ENCODE data around the gene CORO2B.

Gene CORO2B

DNA sequence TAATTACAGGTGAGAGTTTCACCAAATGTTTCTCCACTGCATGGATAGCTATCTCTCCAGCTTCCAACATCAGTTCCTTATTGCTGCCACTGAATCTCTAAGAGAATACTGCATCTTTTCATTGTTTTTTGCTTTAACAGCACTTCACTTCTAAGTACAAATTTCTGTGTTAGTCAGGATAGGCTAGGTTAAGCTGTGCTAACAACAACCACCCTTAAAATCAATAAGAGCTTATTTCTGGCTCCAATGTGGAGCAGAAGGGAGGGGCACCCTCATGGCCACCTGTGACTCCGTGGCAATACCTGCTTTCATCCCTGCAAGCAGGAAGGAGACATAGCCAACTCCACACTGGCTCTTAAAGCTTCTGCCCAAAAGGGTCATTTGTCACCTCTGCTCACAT is 36.4 kb upstream of the CORO2B start:
- DNase-seq (ENCODE audit: low read depth, low spot score): no peak
- H3K27ac ChIP-seq: no peak overlapping the region

DNA sequence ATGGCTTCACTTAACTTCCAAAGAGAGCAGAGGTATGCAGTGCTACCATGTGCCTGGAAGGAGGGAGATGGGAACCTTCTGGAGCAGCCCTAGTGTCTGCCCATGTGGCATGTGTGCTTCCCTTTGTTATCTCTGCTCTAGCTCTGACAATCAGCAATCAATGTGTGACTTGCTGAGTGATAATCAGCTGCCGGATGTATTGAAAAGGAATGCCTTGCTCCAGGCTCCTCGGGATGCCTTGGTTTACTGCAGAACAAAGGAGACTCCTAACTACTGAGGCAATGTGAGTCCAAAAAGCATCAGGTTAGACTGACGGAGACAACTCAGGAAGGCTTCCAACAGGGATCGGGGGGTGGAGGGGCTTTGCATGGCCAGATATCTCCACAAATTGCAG is 36.0 kb upstream of the CORO2B start:
- no peaks in the 10 kb centered on the region for H3K36me3 ChIP-seq (ENCODE audit: insufficient read depth, low read length)
- DNase-seq (ENCODE audit: low read depth, low spot score): no peak
- no peak overlapping the region for H3K9ac ChIP-seq (ENCODE audit: insufficient read length)
- H3K4me3 ChIP-seq: no peak overlapping the region
- no peaks in the 10 kb centered on the region for H3K9me3 ChIP-seq (ENCODE audit: low read depth, low read length)
- no peak for TF ChIP-seq EZH2 (IDR thresholded peaks at IDR 0.05)
- no peak for TF ChIP-seq POLR2AphosphoS5 (IDR thresholded peaks at IDR 0.05; ENCODE audit: borderline replicate concordance, low read depth, low read length)
- TF ChIP-seq FOXP2 (optimal IDR thresholded peaks at IDR 0.05; ENCODE audit: control extremely low read depth, extremely low read length, insufficient read depth): no peak
- H3K27ac ChIP-seq: no peak overlapping the region

More for the DNA sequence above, 36.4 kb upstream of the CORO2B start:
- no peak overlapping the region for H3K4me3 ChIP-seq
- H3K9me3 ChIP-seq (ENCODE audit: low read depth, low read length): no peaks in the 10 kb centered on the region
- no peak overlapping the region for H3K9ac ChIP-seq (ENCODE audit: insufficient read length)
- TF ChIP-seq POLR2AphosphoS5 (IDR thresholded peaks at IDR 0.05; ENCODE audit: borderline replicate concordance, low read depth, low read length): no peak
- no peak for TF ChIP-seq FOXP2 (optimal IDR thresholded peaks at IDR 0.05; ENCODE audit: control extremely low read depth, extremely low read length, insufficient read depth)
- TF ChIP-seq EZH2 (IDR thresholded peaks at IDR 0.05): no peak
- no peaks in the 10 kb centered on the region for H3K36me3 ChIP-seq (ENCODE audit: insufficient read depth, low read length)

DNA sequence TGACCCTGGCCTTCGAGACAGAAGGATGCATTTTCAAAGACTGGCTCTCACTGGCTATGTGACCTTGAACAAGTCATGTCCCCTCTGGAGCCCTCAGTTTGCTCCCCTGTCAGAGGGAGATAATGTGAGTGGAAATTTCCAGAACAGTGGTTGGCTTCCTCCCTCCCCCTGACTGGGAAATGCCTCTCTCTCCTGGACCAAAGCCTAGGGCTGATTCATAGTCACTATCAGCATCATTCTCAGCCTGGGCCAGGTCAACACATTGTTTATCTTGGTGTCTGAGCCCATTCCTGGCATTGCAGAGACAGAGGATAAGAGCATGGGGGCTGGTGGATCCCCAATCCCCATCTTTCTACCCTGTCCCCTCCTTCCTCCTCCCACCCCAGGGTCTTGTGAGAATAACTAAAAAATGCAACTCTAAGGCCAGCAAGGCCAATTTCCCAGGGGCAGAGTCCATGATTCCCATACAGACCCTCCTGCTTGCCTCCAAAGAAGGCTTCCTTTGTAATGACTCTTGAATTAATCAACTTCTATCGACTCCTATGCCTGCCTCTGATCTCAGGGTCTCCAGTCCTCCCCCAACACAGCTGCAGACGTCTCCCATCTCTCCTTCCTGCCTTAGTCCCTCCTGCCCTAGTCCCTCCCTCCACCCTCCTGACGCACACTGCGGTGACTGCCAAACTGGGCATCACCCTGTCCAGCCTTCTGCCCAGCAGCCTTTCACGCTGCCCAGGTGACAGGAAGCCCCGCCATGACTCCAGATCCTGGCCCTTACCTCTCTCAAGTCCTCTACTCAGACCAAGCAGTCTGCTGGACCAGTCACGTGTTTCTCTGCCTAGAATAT is 35.4 kb upstream of the CORO2B start:
- no peak for DNase-seq (ENCODE audit: low read depth, low spot score)
- Histone ChIP-seq H3K9ac (ENCODE audit: insufficient read length) (no peak overlapping the region), H3K9me3 (ENCODE audit: low read depth, low read length) (no peaks in the 10 kb centered on the region), H3K36me3 (ENCODE audit: insufficient read depth, low read length) (no peaks in the 10 kb centered on the region), H3K27ac (no peak overlapping the region), H3K4me3 (no peak overlapping the region)
- TF ChIP-seq EZH2 (IDR thresholded peaks at IDR 0.05) (no peak), FOXP2 (optimal IDR thresholded peaks at IDR 0.05; ENCODE audit: control extremely low read depth, extremely low read length, insufficient read depth) (no peak), POLR2AphosphoS5 (IDR thresholded peaks at IDR 0.05; ENCODE audit: borderline replicate concordance, low read depth, low read length) (no peak)

DNA sequence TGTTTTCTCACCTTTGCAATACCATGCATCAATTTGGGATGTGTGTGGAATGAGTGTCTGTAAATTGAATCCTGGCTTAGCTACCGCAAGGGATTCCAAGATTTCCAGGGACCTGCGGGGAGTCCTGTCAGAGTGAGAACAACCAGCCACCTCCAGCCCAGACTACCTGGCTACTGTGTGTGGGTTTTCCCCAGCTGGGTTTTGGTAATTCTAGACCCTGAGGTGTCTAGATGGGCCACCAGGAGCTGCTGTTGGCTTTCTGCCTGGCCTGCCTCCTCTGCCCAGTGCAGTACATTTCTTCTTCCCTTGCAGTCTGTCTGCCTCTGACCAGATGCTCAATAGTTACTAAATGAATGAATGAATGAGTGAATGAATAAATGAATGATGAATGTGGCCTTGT is 32.5 kb upstream of the CORO2B start:
- no peak for DNase-seq (ENCODE audit: low read depth, low spot score)
- Histone ChIP-seq H3K9ac (ENCODE audit: insufficient read length) (no peak overlapping the region), H3K9me3 (ENCODE audit: low read depth, low read length) (no peaks in the 10 kb centered on the region), H3K27ac (no peak overlapping the region), H3K36me3 (ENCODE audit: insufficient read depth, low read length) (no peaks in the 10 kb centered on the region), H3K4me3 (no peak overlapping the region)
- no peak for TF ChIP-seq FOXP2 (optimal IDR thresholded peaks at IDR 0.05; ENCODE audit: control extremely low read depth, extremely low read length, insufficient read depth)
- no peak for TF ChIP-seq POLR2AphosphoS5 (IDR thresholded peaks at IDR 0.05; ENCODE audit: borderline replicate concordance, low read depth, low read length)
- TF ChIP-seq EZH2 (IDR thresholded peaks at IDR 0.05): no peak

DNA sequence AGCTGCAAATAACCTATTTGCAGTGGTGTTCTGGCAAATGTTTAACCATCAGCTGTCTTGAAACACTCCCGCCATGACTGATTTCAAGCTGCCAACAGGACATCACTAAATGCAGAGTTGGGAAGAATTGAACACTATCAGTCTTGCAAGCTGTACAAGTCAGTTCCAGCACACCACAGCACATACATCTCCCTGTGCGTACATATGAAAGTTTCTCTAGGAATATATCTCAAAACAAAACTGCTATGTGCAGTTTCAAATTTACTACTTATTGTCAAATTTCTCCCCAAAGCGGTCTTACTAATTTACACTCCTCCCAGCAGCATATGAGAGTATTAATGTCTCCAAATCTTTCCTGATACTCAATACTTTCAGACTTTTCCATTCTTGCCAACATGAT is 30.4 kb upstream of the CORO2B start:
- no peak for DNase-seq (ENCODE audit: low read depth, low spot score)
- Histone ChIP-seq H3K36me3 (ENCODE audit: insufficient read depth, low read length) (no peaks in the 10 kb centered on the region), H3K27ac (no peak overlapping the region), H3K4me3 (no peak overlapping the region), H3K9ac (ENCODE audit: insufficient read length) (no peak overlapping the region), H3K9me3 (ENCODE audit: low read depth, low read length) (no peaks in the 10 kb centered on the region)
- TF ChIP-seq EZH2 (IDR thresholded peaks at IDR 0.05) (no peak), FOXP2 (optimal IDR thresholded peaks at IDR 0.05; ENCODE audit: control extremely low read depth, extremely low read length, insufficient read depth) (no peak), POLR2AphosphoS5 (IDR thresholded peaks at IDR 0.05; ENCODE audit: borderline replicate concordance, low read depth, low read length) (no peak)

DNA sequence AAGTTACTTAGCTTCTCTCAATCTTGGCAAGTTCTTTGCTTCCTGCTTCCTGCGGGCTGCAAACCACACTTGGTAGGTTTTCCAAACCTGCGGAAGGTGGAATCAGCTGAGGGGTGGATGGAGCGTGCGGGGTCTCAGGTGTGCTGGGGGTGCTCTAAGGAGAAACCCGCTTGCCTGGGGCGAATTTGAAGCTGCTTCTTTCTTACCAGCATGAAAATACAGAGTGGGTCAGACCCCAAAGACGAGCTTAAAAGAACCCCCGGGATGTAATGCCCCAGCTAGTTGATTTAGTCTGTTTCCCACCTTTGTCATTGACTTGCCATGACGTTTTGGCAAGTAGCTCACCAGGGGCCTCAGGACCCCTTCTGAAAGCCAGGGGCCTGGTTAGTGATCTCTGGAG is 28.8 kb upstream of the CORO2B start:
- Histone ChIP-seq H3K4me3 (no peak overlapping the region), H3K36me3 (ENCODE audit: insufficient read depth, low read length) (no peaks in the 10 kb centered on the region), H3K27ac (no peak overlapping the region), H3K9me3 (ENCODE audit: low read depth, low read length) (no peaks in the 10 kb centered on the region), H3K9ac (ENCODE audit: insufficient read length) (no peak overlapping the region)
- DNase-seq (ENCODE audit: low read depth, low spot score): no peak
- TF ChIP-seq POLR2AphosphoS5 (IDR thresholded peaks at IDR 0.05; ENCODE audit: borderline replicate concordance, low read depth, low read length) (no peak), FOXP2 (optimal IDR thresholded peaks at IDR 0.05; ENCODE audit: control extremely low read depth, extremely low read length, insufficient read depth) (no peak), EZH2 (IDR thresholded peaks at IDR 0.05) (no peak)

DNA sequence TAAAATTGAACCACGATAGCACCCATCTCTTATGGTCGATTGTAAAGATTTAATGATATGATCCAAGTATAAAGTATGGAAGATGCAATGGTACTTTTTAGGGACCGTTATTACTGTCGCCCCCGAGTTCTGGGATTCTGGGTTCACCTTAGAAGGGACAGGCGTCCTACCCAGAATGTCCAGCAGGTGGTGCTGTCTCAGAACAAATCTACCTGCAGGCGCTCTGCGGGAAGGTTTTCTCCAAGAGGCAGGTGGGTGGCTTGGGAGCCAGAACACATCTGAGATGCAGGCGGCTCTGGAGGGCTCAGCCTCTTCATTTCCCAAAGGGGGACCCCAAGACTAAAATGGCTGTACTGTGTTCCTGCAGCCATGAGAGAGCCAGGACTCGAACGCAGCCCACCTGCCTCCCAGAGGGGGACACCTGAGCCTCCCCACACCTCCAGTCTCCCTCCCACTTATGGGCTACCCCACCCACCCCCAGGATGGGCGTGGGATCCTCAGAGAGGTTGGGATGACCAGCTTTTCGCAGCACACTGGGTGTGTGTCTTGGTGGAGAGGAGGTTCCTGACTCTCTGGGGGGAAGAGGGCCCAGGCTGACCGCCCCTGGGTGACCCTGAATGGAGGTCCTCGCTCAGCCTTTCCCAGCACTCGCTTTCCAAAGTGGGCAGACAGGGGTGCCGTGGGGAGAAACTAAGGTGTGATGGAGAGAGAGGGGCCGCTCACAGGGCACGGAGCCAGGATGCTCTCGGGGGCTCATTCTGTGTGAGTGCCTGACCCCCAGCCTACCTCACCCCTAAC is 28.1 kb upstream of the CORO2B start:
- Histone ChIP-seq H3K36me3 (ENCODE audit: insufficient read depth, low read length) (no peaks in the 10 kb centered on the region), H3K27ac (no peak overlapping the region), H3K9ac (ENCODE audit: insufficient read length) (no peak overlapping the region), H3K4me3 (no peak overlapping the region), H3K9me3 (ENCODE audit: low read depth, low read length) (no peaks in the 10 kb centered on the region)
- no peak for DNase-seq (ENCODE audit: low read depth, low spot score)
- TF ChIP-seq POLR2AphosphoS5 (IDR thresholded peaks at IDR 0.05; ENCODE audit: borderline replicate concordance, low read depth, low read length) (no peak), EZH2 (IDR thresholded peaks at IDR 0.05) (no peak), FOXP2 (optimal IDR thresholded peaks at IDR 0.05; ENCODE audit: control extremely low read depth, extremely low read length, insufficient read depth) (no peak)

DNA sequence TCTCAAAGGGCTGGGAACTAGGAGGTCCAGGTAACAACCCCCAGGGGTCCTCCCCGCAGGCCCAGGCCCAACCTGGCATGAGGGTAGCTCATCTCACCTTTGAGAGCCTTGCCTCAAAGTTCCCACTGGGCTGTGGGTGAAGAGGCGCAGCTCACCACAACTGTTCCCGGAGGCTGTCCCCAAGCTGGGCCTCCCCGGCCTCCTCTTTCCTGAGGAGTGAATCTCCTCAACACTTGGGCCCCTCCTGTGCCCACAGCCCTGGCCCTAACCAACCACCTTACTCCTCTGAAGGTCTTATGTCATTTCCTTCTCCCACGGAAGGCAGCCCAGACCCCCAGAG is 27.5 kb upstream of the CORO2B start:
- TF ChIP-seq EZH2 (IDR thresholded peaks at IDR 0.05) (no peak), FOXP2 (optimal IDR thresholded peaks at IDR 0.05; ENCODE audit: control extremely low read depth, extremely low read length, insufficient read depth) (no peak), POLR2AphosphoS5 (IDR thresholded peaks at IDR 0.05; ENCODE audit: borderline replicate concordance, low read depth, low read length) (no peak)

More for the DNA sequence above, 27.5 kb upstream of the CORO2B start:
- Histone ChIP-seq H3K9me3 (ENCODE audit: low read depth, low read length) (no peaks in the 10 kb centered on the region), H3K9ac (ENCODE audit: insufficient read length) (no peak overlapping the region), H3K27ac (no peak overlapping the region), H3K4me3 (no peak overlapping the region), H3K36me3 (ENCODE audit: insufficient read depth, low read length) (no peaks in the 10 kb centered on the region)
- DNase-seq (ENCODE audit: low read depth, low spot score): no peak

Data from SK-N-MC (cell line).